HEK293T (cell line): ENCODE measurements around the gene SH3RF3.

Experiments
- BHLHE40 ChIP-seq: fragments of 450-650 bp; IDR thresholded peaks from 2 replicates; pipeline ENCODE4 v1.6.1; 2016; ENCODE audit warnings: mild to moderate bottlenecking, moderate library complexity, borderline replicate concordance
- ELF4 ChIP-seq: fragments of 450-650 bp; IDR thresholded peaks from 2 replicates; pipeline ENCODE4 v1.6.1; 2017; ENCODE audit warnings: antibody characterized with exemption
- PKNOX1 ChIP-seq: fragments of 450-650 bp; IDR thresholded peaks from 2 replicates; pipeline ENCODE4 v1.6.1; 2016

- TF ChIP-seq ELF4 (no peak), PKNOX1 (no peak), BHLHE40 (no peak)
Measured at GRCh38 chr2:109454765-109455394, 325.9 kb downstream of the SH3RF3 start.
